ENCODE data around the gene PRMT7. TPM values are rescaled to one million over a fixed set of nuclear protein-coding genes. Genes with fewer than 3 reads are reported as not detected.

Gene PRMT7
- total and polyA plus RNA-seq, 2 of the 8 experiments (the other 6 are each of a cell fraction or from before 2014, with no cell fraction given), result 48.2 to 49.3 TPM

DNA sequence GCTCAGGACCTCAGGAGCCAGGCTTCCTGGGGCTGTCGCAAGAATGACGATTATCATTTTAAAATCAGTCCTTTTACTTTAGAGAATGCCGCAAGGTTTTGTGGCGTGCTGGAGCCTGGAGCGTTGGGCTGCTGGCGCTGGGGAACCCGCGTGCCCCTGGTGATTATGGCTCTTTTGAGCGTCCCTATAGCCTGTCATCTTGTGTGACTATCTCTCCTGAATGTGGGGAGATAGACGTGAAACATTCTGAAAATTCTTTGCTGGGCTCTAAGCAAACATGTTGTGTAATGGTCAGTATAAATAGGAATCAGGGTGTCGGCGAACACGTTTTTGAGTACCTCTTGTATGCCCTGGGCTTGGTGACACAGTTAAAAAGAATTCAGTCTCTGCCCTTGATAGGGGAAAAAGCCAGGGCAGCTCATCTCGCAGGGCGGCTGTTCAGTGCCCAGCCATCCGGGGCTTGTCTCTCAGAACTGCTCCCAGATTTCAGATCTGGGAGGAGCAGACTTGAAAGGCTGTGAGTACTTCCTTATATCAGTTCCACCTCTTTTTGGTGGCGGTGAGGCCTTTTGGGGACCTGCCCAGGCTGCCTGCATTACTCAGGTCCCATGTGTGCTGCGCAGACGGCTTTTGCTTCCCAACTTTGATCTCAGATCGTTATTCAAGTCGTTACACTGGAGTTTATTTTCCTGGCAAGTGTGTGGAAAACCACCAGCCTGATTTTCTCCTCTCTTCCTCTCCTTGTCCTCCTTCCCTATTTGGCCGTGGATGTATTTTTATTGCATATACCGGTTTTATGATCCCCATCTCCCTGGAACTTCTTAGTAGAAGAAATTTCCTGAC is 45.5 kb upstream of the PRMT7 start:
- peaks cover 0 to 3% (median 2%) of the 10 kb centered on the region in 4 experiments; a peak in 5 of 7 replicates for H3K4me1 ChIP-seq (replicated peaks in 1 of 4; ENCODE audit: control insufficient read depth in 3 of 4, insufficient read depth in 4 of 4, low read length in 3 of 4)
- POLR2A ChIA-PET (ENCODE audit: partially characterized antibody), result interaction anchor here (0.6 to 3.0 kb wide), 3 partner anchors 14 to 46 kb away, joined by 3 to 22 read pairs (median 15); partner anchors contain the start of genes ESRP2, PRMT7 and SLC7A6OS
- peak overlapping the region; percentile 48; the same call in 1 of the 2 replicates for H2BK5ac ChIP-seq (ENCODE audit: low read depth, low read length)
- H4K5ac ChIP-seq (ENCODE audit: insufficient read length, low read depth, low read length), result no peak overlapping the region
- H3K27ac ChIP-seq (ENCODE audit: low read depth, low read length), result no peak overlapping the region
- H3K4me2 ChIP-seq (ENCODE audit: insufficient read depth in 1 of 2, low read depth in 2 of 2, low read length in 2 of 2), result peak overlapping the region; percentile 84 to 90
- H2BK12ac ChIP-seq (ENCODE audit: low read depth, low read length), result peak overlapping the region; percentile 39; the same call in 1 of the 2 replicates
- peak overlapping the region; percentile 78 to 97 (median 84) for H3K4me3 ChIP-seq (ENCODE audit: extremely low read depth in 1 of 4, insufficient read depth in 2 of 4, low read depth in 3 of 4, low read length in 4 of 4)
- H3K79me1 ChIP-seq (ENCODE audit: low read depth, low read length), result peaks cover 6% of the 10 kb centered on the region
- H4K20me1 ChIP-seq (replicated peaks in 1 of 2; ENCODE audit: control insufficient read depth in 1 of 2, insufficient read depth in 2 of 2, low read length in 2 of 2), result no peaks in the 10 kb centered on the region
- DNase-seq (ENCODE audit: low read depth in 1 of 2, low spot score in 2 of 2) (peak in 1 of 2 experiments; percentile 55), FAIRE-seq (no peak)
- H3K56ac ChIP-seq (replicated peaks; ENCODE audit: insufficient read length, low read depth, low read length), result no peak overlapping the region
- H3K23ac ChIP-seq (ENCODE audit: insufficient read length), result no peak overlapping the region
- H3K14ac ChIP-seq (ENCODE audit: insufficient read length), result no peak overlapping the region
- peaks cover 0 to 11% (median 1%) of the 10 kb centered on the region in 4 experiments; a peak in 3 of 7 replicates for H3K27me3 ChIP-seq (replicated peaks in 1 of 4; ENCODE audit: control insufficient read depth in 3 of 4, extremely low read depth in 1 of 4, insufficient read depth in 3 of 4, low read length in 3 of 4)
- H4K91ac ChIP-seq (replicated peaks; ENCODE audit: insufficient read length, low read length), result no peak overlapping the region
- H2BK15ac ChIP-seq (ENCODE audit: low read length), result no peak overlapping the region
- H3K79me2 ChIP-seq (ENCODE audit: control insufficient read depth in 1 of 2, insufficient read depth in 2 of 2, low read length in 2 of 2), result peaks cover 0 to 25% of the 10 kb centered on the region in 2 experiments; a peak in 3 of 4 replicates
- no peak overlapping the region for H4K8ac ChIP-seq (ENCODE audit: extremely low read depth, insufficient read depth, low read length)
- H3K9me3 ChIP-seq (ENCODE audit: insufficient read depth in 2 of 2, low read depth in 1 of 2, low read length in 1 of 2), result no peaks in the 10 kb centered on the region
- WGBS, 2 experiments (ENCODE audit: extremely low coverage in 1 of 2, insufficient coverage in 1 of 2, insufficient read length in 1 of 2, insufficient replicate concordance in 2 of 2, low coverage in 1 of 2, low lambda C conversion rate in 2 of 2, missing lambda C conversion rate in 1 of 2), result 28% methylated on average over 23 of the region's 23 CpGs; no CpG with 5 or more reads in 1 of the 2 experiments
- H3K23me2 ChIP-seq (ENCODE audit: low read depth, low read length), result peaks cover 10% of the 10 kb centered on the region; the same call in 1 of the 2 replicates
- no peak overlapping the region for H2AK5ac ChIP-seq (ENCODE audit: low read depth, low read length)
- no peak overlapping the region for H2BK120ac ChIP-seq (replicated peaks; ENCODE audit: low read depth, low read length)
- CTCF ChIA-PET (ENCODE audit: partially characterized antibody), result interaction anchor here (0.5 to 9.0 kb wide), 3 partner anchors 22 to 724 kb away, joined by 4 to 233 read pairs (median 221); no protein-coding TSS in a partner anchor
- H2AFZ ChIP-seq (ENCODE audit: low read length), result peak overlapping the region; percentile 65; the same call in 1 of the 2 replicates
- H3K4ac ChIP-seq (replicated peaks; ENCODE audit: insufficient read length, low read depth, low read length), result no peak overlapping the region
- no peak overlapping the region for H2BK20ac ChIP-seq (ENCODE audit: low read length)
- H3K18ac ChIP-seq (ENCODE audit: extremely low read depth, low read length), result peak overlapping the region; percentile 81; the same call in 1 of the 2 replicates
- H3K36me3 ChIP-seq (ENCODE audit: control insufficient read depth in 2 of 4, insufficient read depth in 4 of 4, low read length in 3 of 4), result no peaks in the 10 kb centered on the region
- H3K9ac ChIP-seq (replicated peaks in 1 of 4; ENCODE audit: extremely low read depth in 1 of 4, low read depth in 3 of 4, low read length in 3 of 4), result peak overlapping the region; percentile 12 to 72 (median 64); a peak in 5 of 7 replicates
- TF ChIP-seq POU5F1 (IDR thresholded peaks at IDR 0.05; ENCODE audit: low read depth, low read length), result no peak
- no peak for TF ChIP-seq SAP30 (IDR thresholded peaks at IDR 0.05; ENCODE audit: insufficient read depth, insufficient replicate concordance, low read length)
- TF ChIP-seq KDM5A (IDR thresholded peaks at IDR 0.05; ENCODE audit: low read length), result no peak
- no peak for TF ChIP-seq NRF1 (IDR thresholded peaks at IDR 0.05; ENCODE audit: low read depth, low read length)
- TF ChIP-seq, protein P1, sequence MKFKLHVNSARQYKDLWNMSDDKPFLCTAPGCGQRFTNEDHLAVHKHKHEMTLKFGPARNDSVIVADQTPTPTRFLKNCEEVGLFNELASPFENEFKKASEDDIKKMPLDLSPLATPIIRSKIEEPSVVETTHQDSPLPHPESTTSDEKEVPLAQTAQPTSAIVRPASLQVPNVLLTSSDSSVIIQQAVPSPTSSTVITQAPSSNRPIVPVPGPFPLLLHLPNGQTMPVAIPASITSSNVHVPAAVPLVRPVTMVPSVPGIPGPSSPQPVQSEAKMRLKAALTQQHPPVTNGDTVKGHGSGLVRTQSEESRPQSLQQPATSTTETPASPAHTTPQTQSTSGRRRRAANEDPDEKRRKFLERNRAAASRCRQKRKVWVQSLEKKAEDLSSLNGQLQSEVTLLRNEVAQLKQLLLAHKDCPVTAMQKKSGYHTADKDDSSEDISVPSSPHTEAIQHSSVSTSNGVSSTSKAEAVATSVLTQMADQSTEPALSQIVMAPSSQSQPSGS (IDR thresholded peaks at IDR 0.05; ENCODE audit: low read length), result no peak
- TF ChIP-seq GTF2F1 (IDR thresholded peaks at IDR 0.05; ENCODE audit: borderline replicate concordance, low read depth, low read length), result no peak
- no peak for TF ChIP-seq RNF2 (IDR thresholded peaks at IDR 0.05; ENCODE audit: borderline replicate concordance, low read depth, low read length, missing control alignments, poor library complexity, severe bottlenecking)
- peak; percentile 26 for TF ChIP-seq EZH2 (IDR thresholded peaks at IDR 0.05; ENCODE audit: low read depth, low read length, severe bottlenecking)
